ENCODE results near the gene CD248. TPM values are rescaled to one million over a fixed set of nuclear protein-coding genes. Genes with fewer than 3 reads are reported as not detected.

Gene CD248
- total RNA-seq, 1 donor from 2014 or later = 58.8 TPM

- Mint-ChIP-seq H3K27ac (ENCODE audit: unreplicated experiment) (no peak overlapping the region), H3K4me1 (ENCODE audit: low read depth, unreplicated experiment) (peaks cover 7% of the 10 kb centered on the region), H3K27me3 (ENCODE audit: low read depth, unreplicated experiment) (no peaks in the 10 kb centered on the region), H3K4me3 (ENCODE audit: unreplicated experiment) (no peak overlapping the region), H3K36me3 (ENCODE audit: low read depth, unreplicated experiment) (peaks cover 18% of the 10 kb centered on the region), H3K9me3 (ENCODE audit: unreplicated experiment) (no peaks in the 10 kb centered on the region)
- DNase-seq (ENCODE audit: low read depth) (no peak), FAIRE-seq (no peak)
- TF ChIP-seq CTCF (IDR thresholded peaks at IDR 0.05; ENCODE audit: insufficient read depth, low read depth, low read length) = no peak
- peaks cover 21% of the 10 kb centered on the region for H3K79me2 ChIP-seq (ENCODE audit: insufficient read depth, low read length)
- no peaks in the 10 kb centered on the region for H3K9me3 ChIP-seq (ENCODE audit: insufficient read depth, low read depth, low read length)
- H3K9ac ChIP-seq (ENCODE audit: low read length) = no peak overlapping the region
- H3K27ac ChIP-seq (ENCODE audit: low read depth, low read length) = no peak overlapping the region
- no peak overlapping the region for H3K4me2 ChIP-seq (ENCODE audit: low read length)
- no peak overlapping the region for H2AFZ ChIP-seq (ENCODE audit: low read depth, low read length)
- H3K27me3 ChIP-seq (ENCODE audit: insufficient read depth, low read length) = no peaks in the 10 kb centered on the region
- peaks cover 11% of the 10 kb centered on the region for H3K36me3 ChIP-seq (ENCODE audit: insufficient read depth, low read length)
- H3K4me1 ChIP-seq (ENCODE audit: insufficient read depth, low read length) = peaks cover 21% of the 10 kb centered on the region
- H4K20me1 ChIP-seq (ENCODE audit: insufficient read depth, low read length) = peaks cover 52% of the 10 kb centered on the region
- H3K4me3 ChIP-seq (ENCODE audit: insufficient read depth, low read depth, low read length) = no peak overlapping the region
Measured at GRCh38 chr11:66265531-66266377, 51.1 kb downstream of the CD248 start.

DNA sequence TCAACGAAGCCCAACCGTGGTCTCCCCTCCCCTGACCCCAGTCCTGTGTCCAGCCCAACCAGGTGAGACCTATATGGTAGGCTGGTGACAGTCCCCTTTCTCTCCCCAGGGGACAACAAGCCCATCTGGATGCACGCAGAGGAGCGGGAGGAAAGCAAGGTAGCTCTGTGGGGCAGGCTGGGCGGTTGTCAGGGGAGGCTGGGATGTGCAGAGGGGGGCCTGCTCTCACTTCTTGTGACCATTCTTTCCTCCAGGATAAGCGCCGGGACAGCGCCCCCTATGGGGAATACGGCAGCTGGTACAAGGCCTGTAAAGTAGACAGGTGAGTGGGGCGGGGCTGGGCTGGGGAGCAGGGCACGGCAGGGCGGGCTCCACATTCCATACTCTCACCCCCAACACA is 51.9 kb downstream of the CD248 start:
- H3K27me3 Mint-ChIP-seq (ENCODE audit: low read depth, unreplicated experiment) = no peaks in the 10 kb centered on the region
- no peak for TF ChIP-seq CTCF (IDR thresholded peaks at IDR 0.05; ENCODE audit: insufficient read depth, low read depth, low read length)
- TF ChIP-seq EZH2 (IDR thresholded peaks at IDR 0.05; ENCODE audit: insufficient read depth, low read length) = no peak
- Histone ChIP-seq H4K20me1 (ENCODE audit: insufficient read depth, low read length) (peaks cover 47% of the 10 kb centered on the region), H3K79me2 (ENCODE audit: insufficient read depth, low read length) (peaks cover 17% of the 10 kb centered on the region), H3K9ac (ENCODE audit: low read length) (no peak overlapping the region), H3K27me3 (ENCODE audit: insufficient read depth, low read length) (no peaks in the 10 kb centered on the region), H3K4me2 (ENCODE audit: low read length) (no peak overlapping the region), H3K27ac (ENCODE audit: low read depth, low read length) (no peak overlapping the region), H3K9me3 (ENCODE audit: insufficient read depth, low read depth, low read length) (no peaks in the 10 kb centered on the region), H3K4me3 (ENCODE audit: insufficient read depth, low read depth, low read length) (no peak overlapping the region), H3K4me1 (ENCODE audit: insufficient read depth, low read length) (peaks cover 20% of the 10 kb centered on the region), H2AFZ (ENCODE audit: low read depth, low read length) (no peak overlapping the region), H3K36me3 (ENCODE audit: insufficient read depth, low read length) (peaks cover 8% of the 10 kb centered on the region)
- no peak for FAIRE-seq
- H3K4me3 Mint-ChIP-seq (ENCODE audit: unreplicated experiment) = no peak overlapping the region
- DNase-seq (ENCODE audit: low read depth) = no peak
- no peaks in the 10 kb centered on the region for H3K9me3 Mint-ChIP-seq (ENCODE audit: unreplicated experiment)
- H3K36me3 Mint-ChIP-seq (ENCODE audit: low read depth, unreplicated experiment) = peaks cover 19% of the 10 kb centered on the region
- peak overlapping the region; percentile 41 for H3K27ac Mint-ChIP-seq (ENCODE audit: unreplicated experiment)
- H3K4me1 Mint-ChIP-seq (ENCODE audit: low read depth, unreplicated experiment) = peaks cover 7% of the 10 kb centered on the region

Other genes starting within 250 kb of the CD248 start
- gene PACS1, start 246.8 kb downstream of the CD248 start, total RNA-seq = 86.0 and 86.9 TPM in 2 replicates
- 43.1 and 44.8 TPM in 2 replicates for gene KLC2, start 59.3 kb downstream of the CD248 start, total RNA-seq
- gene RAB1B, start 48.4 kb downstream of the CD248 start, total RNA-seq = 109 and 120 TPM in 2 replicates
- 12.2 and 12.3 TPM in 2 replicates for gene CNIH2, start 38.9 kb downstream of the CD248 start, total RNA-seq
- 129 and 159 TPM in 2 replicates for gene YIF1A, start 27.9 kb downstream of the CD248 start, total RNA-seq
- gene TMEM151A, start 25.1 kb downstream of the CD248 start, total RNA-seq = 1.8 and 2.0 TPM in 2 replicates
- gene RIN1, start 19.4 kb upstream of the CD248 start, total RNA-seq = 8.5 and 12.0 TPM in 2 replicates
- gene BRMS1, start 28.1 kb upstream of the CD248 start, total RNA-seq = 43.5 and 47.8 TPM in 2 replicates
- 25.2 and 28.4 TPM in 2 replicates for gene B4GAT1, start 30.6 kb upstream of the CD248 start, total RNA-seq
- gene SLC29A2, start 54.7 kb upstream of the CD248 start, total RNA-seq = 5.0 and 6.6 TPM in 2 replicates
- gene NPAS4, start 104.0 kb upstream of the CD248 start, total RNA-seq = 0.20 and 0.50 TPM in 2 replicates
- 30.0 and 33.1 TPM in 2 replicates for gene MRPL11, start 121.8 kb upstream of the CD248 start, total RNA-seq
- gene PELI3, start 149.9 kb upstream of the CD248 start, total RNA-seq = 3.9 and 4.6 TPM in 2 replicates
- gene DPP3, start 163.4 kb upstream of the CD248 start, total RNA-seq = 57.4 and 60.0 TPM in 2 replicates
- gene BBS1, start 193.6 kb upstream of the CD248 start, total RNA-seq = 18.8 and 20.3 TPM in 2 replicates
- gene ZDHHC24, start 229.0 kb upstream of the CD248 start, total RNA-seq = 13.5 and 15.6 TPM in 2 replicates
- gene ACTN3, start 229.9 kb upstream of the CD248 start, total RNA-seq = not detected in 2 replicates

Measured in astrocyte (in vitro differentiated cells and primary cell).